ENCODE results near the gene ABCB9.

ABCB9 gene

DNA sequence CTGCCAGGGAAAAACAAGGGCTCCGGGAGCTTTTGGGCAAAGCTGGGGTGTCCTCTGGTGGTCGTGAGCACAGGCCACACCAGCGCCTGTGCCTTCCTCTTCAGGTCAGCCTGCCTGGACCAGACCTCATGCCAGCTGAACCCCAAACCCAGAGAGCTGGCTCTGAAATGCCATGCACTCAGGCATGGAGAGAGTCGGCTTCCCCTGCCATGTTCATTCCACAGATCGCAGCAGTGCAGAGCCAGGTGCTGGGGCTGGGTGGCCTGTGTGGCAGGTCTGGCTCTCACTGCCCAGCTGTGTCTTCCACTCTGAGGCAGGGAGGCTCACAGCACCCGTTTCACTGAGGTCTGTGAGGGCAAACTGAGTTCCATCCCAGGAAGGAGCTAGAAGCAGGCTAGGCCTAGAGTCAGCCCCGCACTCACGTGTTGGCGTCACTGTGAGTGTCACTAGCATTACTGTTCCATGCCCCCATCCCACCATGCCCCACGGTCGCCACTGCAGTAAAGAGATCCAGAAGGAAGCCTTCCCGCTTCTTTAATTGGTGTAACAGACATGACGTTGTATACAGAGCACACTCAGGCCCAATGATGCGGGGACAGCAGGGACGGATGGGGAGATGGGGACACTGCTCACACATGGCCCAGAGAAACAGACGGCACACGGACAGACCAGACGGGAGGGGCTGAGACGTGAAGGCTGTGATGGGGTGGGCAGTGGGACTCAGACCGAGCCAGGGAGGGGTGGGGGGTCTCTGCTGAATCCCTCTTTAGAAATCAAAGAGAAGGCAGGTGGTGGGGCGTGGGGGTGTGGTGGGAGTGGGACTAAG, 16.9 kb upstream of the ABCB9 start:
- Histone ChIP-seq H3K4me3 (ENCODE audit: low read length) (no peak overlapping the region), H3F3A (ENCODE audit: control insufficient read depth, insufficient read depth) (peaks cover 7% of the 10 kb centered on the region; the same call in 1 of the 2 replicates), H3K36me3 (ENCODE audit: control insufficient read depth, low read length) (peaks cover 49% of the 10 kb centered on the region), H4K20me1 (ENCODE audit: control insufficient read depth, insufficient read depth, low read depth, low read length) (peaks cover 9% of the 10 kb centered on the region; the same call in 1 of the 2 replicates), H3K4me1 (ENCODE audit: control insufficient read depth, low read length) (peaks cover 39% of the 10 kb centered on the region), H3K4me2 (ENCODE audit: low read length) (peak overlapping the region; percentile 83; the same call in 1 of the 2 replicates), H3K79me2 (ENCODE audit: control insufficient read depth, low read length) (peaks cover 47% of the 10 kb centered on the region), H3K27me3 (ENCODE audit: control insufficient read depth, low read length) (no peaks in the 10 kb centered on the region), H3K9me2 (replicated peaks; ENCODE audit: control insufficient read depth, low read length) (no peaks in the 10 kb centered on the region), H3K9me3 (ENCODE audit: control insufficient read depth, insufficient read depth, low read length) (no peaks in the 10 kb centered on the region), H3K27ac (ENCODE audit: low read depth, low read length) (no peak overlapping the region)
- TF ChIP-seq, protein P1, sequence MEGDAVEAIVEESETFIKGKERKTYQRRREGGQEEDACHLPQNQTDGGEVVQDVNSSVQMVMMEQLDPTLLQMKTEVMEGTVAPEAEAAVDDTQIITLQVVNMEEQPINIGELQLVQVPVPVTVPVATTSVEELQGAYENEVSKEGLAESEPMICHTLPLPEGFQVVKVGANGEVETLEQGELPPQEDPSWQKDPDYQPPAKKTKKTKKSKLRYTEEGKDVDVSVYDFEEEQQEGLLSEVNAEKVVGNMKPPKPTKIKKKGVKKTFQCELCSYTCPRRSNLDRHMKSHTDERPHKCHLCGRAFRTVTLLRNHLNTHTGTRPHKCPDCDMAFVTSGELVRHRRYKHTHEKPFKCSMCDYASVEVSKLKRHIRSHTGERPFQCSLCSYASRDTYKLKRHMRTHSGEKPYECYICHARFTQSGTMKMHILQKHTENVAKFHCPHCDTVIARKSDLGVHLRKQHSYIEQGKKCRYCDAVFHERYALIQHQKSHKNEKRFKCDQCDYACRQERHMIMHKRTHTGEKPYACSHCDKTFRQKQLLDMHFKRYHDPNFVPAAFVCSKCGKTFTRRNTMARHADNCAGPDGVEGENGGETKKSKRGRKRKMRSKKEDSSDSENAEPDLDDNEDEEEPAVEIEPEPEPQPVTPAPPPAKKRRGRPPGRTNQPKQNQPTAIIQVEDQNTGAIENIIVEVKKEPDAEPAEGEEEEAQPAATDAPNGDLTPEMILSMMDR (IDR thresholded peaks at IDR 0.05; ENCODE audit: low read depth, low read length, poor library complexity, severe bottlenecking): no peak
- TF ChIP-seq EZH2phosphoT487 (IDR thresholded peaks at IDR 0.05; ENCODE audit: borderline replicate concordance, low read length): no peak

DNA sequence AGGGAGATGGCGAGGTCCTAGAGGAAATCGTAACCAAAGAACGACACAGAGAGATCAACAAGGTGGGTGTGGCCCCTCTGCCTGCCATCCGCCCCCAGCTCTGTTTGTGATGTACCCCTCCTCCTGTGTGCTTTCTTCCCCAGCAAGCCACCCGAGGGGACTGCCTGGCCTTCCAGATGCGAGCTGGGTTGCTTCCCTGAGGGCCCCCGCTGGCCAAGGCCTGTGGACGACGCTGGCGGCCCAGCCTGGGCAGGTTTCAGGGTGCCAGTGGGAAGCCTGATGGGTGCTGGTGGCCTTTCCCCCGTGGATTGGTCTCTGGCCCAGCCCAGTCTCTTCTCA, 16.2 kb upstream of the ABCB9 start:
- Histone ChIP-seq H3K4me3 (ENCODE audit: low read length) (peak overlapping the region; percentile 94; the same call in 1 of the 2 replicates), H3K9me3 (ENCODE audit: control insufficient read depth, insufficient read depth, low read length) (no peaks in the 10 kb centered on the region), H3K79me2 (ENCODE audit: control insufficient read depth, low read length) (peaks cover 55% of the 10 kb centered on the region), H4K20me1 (ENCODE audit: control insufficient read depth, insufficient read depth, low read depth, low read length) (peaks cover 9% of the 10 kb centered on the region; the same call in 1 of the 2 replicates), H3K9me2 (replicated peaks; ENCODE audit: control insufficient read depth, low read length) (no peaks in the 10 kb centered on the region), H3K4me2 (ENCODE audit: low read length) (peak overlapping the region; percentile 83), H3K27me3 (ENCODE audit: control insufficient read depth, low read length) (no peaks in the 10 kb centered on the region), H3K4me1 (ENCODE audit: control insufficient read depth, low read length) (peaks cover 39% of the 10 kb centered on the region), H3F3A (ENCODE audit: control insufficient read depth, insufficient read depth) (peaks cover 7% of the 10 kb centered on the region; the same call in 1 of the 2 replicates), H3K27ac (ENCODE audit: low read depth, low read length) (no peak overlapping the region), H3K36me3 (ENCODE audit: control insufficient read depth, low read length) (peaks cover 56% of the 10 kb centered on the region)
- TF ChIP-seq EZH2phosphoT487 (IDR thresholded peaks at IDR 0.05; ENCODE audit: borderline replicate concordance, low read length): no peak
- TF ChIP-seq, protein P1 (IDR thresholded peaks at IDR 0.05; ENCODE audit: low read depth, low read length, poor library complexity, severe bottlenecking): no peak

DNA sequence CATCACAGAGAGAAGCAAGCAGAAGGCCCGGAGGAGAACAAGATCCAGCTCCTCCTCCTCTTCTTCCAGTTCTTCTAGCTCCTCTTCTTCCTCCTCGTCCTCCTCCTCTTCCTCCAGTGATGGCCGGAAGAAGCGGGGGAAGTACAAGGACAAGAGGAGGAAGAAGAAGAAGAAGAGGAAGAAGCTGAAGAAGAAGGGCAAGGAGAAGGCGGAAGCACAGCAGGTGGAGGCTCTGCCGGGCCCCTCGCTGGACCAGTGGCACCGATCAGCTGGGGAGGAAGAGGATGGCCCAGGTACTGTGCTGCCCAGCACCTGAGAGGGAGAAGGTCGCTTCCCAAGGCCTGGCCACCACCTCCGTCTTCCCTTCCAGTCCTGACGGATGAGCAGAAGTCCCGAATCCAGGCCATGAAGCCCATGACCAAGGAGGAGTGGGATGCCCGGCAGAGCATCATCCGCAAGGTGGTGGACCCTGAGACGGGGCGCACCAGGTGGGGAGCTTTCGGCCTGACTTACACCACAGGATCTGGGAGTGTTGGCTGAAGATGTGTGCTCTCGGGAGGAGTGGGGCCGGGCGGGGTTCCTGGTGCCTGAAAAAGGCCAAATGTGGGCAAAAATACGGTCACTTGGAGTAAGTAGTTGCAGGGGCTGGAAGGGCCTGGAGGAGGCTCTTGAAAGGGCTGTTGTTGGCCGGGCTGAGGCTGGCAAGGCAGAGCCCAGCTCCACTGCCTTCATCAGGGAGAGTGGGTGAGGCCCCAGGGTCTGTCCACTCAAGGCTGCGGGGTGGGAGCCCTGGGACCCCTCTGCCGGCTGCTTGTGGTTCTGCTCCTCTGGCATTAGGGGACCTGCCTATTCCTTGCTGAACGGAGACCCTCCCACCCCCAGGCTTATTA, 15.6 kb upstream of the ABCB9 start:
- Histone ChIP-seq H3K9me3 (ENCODE audit: control insufficient read depth, insufficient read depth, low read length) (no peaks in the 10 kb centered on the region), H4K20me1 (ENCODE audit: control insufficient read depth, insufficient read depth, low read depth, low read length) (peaks cover 9% of the 10 kb centered on the region; the same call in 1 of the 2 replicates), H3K27ac (ENCODE audit: low read depth, low read length) (peak overlapping the region; percentile 72), H3K4me3 (ENCODE audit: low read length) (peak overlapping the region; percentile 94), H3K36me3 (ENCODE audit: control insufficient read depth, low read length) (peaks cover 62% of the 10 kb centered on the region), H3F3A (ENCODE audit: control insufficient read depth, insufficient read depth) (peaks cover 7% of the 10 kb centered on the region; the same call in 1 of the 2 replicates), H3K4me2 (ENCODE audit: low read length) (peak overlapping the region; percentile 83), H3K4me1 (ENCODE audit: control insufficient read depth, low read length) (peaks cover 40% of the 10 kb centered on the region), H3K9me2 (replicated peaks; ENCODE audit: control insufficient read depth, low read length) (no peaks in the 10 kb centered on the region), H3K79me2 (ENCODE audit: control insufficient read depth, low read length) (peaks cover 61% of the 10 kb centered on the region), H3K27me3 (ENCODE audit: control insufficient read depth, low read length) (no peaks in the 10 kb centered on the region)
- TF ChIP-seq, protein P1 (IDR thresholded peaks at IDR 0.05; ENCODE audit: low read depth, low read length, poor library complexity, severe bottlenecking): no peak
- TF ChIP-seq EZH2phosphoT487 (IDR thresholded peaks at IDR 0.05; ENCODE audit: borderline replicate concordance, low read length): no peak

All from DOHH2 (cell line).